SH-SY5Y (cell line): ENCODE measurements around the gene DOC2A.

ENCODE experiments used
- GATA2 ChIP-seq: IDR thresholded peaks from 2 replicates; pipeline ENCODE4 v1.6.1; 2011; ENCODE audit warnings: mild to moderate bottlenecking, low read depth, low read length
- GATA3 ChIP-seq: IDR thresholded peaks from 2 replicates; pipeline ENCODE4 v1.6.1; 2011; ENCODE audit warnings: low read depth, mild to moderate bottlenecking, low read length, moderate library complexity

DNA sequence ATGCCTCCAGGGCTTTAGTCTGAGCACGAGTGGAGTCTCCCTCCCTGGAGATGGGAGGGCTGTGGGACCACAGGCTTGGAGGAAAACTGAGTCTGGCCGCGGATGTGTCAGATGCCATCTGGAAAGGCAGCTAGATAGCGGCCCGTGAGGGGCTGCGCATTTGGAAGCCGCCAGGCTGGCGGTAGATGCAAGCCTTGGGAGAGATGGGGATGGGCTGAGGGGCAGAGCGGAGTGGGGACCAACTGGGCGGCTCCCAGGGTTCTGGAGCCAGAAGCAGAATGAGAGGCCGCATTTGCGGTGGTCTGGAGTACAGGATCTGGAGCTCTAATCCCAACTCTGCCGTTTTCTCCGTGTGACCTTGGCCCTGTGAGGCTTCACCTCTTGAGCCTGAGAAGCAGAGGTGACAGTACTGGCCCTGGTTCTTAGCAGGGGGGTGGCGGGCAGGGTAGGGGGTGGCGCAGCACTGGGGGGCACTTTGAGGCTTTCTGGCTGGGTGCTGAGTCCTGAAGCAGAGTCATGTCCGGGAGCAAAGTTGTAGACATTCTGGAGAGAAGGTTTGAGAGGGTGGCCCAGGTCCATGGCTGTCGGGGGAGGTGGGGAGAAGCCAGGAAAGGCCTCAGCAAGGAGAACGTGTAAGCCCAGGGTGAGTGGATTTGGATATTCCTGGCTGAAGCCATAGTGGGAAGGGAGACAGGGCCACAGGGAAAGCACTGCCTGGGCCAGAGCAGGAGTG lies 8.0 kb downstream of the DOC2A start:
- TF ChIP-seq GATA2 (no peak), GATA3 (no peak)
